Neural cell (in vitro differentiated cells): Measurements from ENCODE around the gene TIGD4.

Experiments used
- CTCF ChIP-seq: fragments of 450-650 bp; IDR thresholded peaks from 2 replicates; pipeline ENCODE4 v1.5.1; 2014; ENCODE audit warnings: antibody characterized with exemption, mild to moderate bottlenecking, moderate library complexity; ENCODE audit not compliant: poor library complexity, severe bottlenecking
- EZH2 ChIP-seq: fragments of 200-600, 300-800 bp; shearing (Covaris generic), sonication (generic); IDR thresholded peaks from 2 replicates; pipeline ENCODE4 v1.6.1; 2014; ENCODE audit warnings: antibody characterized with exemption, low read length, borderline replicate concordance, mild to moderate bottlenecking; ENCODE audit not compliant: insufficient read depth, poor library complexity, severe bottlenecking
- POLR2AphosphoS5 ChIP-seq: IDR thresholded peaks from 2 replicates; pipeline ENCODE4 v1.6.1; 2012
- TAF1 ChIP-seq: IDR thresholded peaks from 2 replicates; pipeline ENCODE4 v1.6.1; 2012; ENCODE audit warnings: low read depth

DNA sequence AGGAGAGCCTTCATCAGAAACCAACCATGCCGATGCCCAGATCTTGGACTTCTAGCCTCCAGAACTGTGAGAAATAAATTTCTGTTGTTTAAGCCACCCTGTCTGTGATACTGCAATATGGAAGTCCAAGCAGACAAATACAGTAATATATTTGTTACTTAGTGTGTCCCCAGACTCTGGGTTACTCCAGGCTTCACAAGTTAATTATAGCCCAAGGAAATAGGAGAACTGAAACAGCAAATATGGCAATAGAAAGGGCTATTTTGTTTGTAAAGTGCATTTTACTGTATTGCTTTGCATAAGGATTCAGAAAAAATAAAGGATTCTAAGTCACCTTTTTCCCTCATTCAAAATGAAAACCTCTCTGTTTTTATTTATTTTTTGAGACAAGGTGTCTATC lies 15.7 kb downstream of the TIGD4 start:
- TF ChIP-seq CTCF, result no peak
- no peak for TF ChIP-seq POLR2AphosphoS5
- no peak for TF ChIP-seq TAF1
- TF ChIP-seq EZH2, result no peak
